Prostate gland (tissue), 2 donors: ENCODE results near the gene PTPN14.

Source experiments
- POLR2AphosphoS5 ChIP-seq: sonication (generic); formaldehyde crosslinking; IDR thresholded peaks from one replicate; pipeline ENCODE4 v1.6.1; 2017; ENCODE audit warnings: antibody characterized with exemption
- TF ChIP-seq, protein P1 (sequence below), 4 experiments: fragments of 200-600 bp in 2 of 4; fragments of 450-650 bp in 2 of 4; sonication (generic) in 2 of 4; IDR thresholded peaks; 1 replicate in 3 of 4; 2 replicates in 1 of 4; pipeline ENCODE4 v1.5.1; 2016 to 2019; ENCODE audit warnings: antibody characterized with exemption in 4 of 4, mild to moderate bottlenecking in 2 of 4, moderate library complexity in 2 of 4

DNA sequence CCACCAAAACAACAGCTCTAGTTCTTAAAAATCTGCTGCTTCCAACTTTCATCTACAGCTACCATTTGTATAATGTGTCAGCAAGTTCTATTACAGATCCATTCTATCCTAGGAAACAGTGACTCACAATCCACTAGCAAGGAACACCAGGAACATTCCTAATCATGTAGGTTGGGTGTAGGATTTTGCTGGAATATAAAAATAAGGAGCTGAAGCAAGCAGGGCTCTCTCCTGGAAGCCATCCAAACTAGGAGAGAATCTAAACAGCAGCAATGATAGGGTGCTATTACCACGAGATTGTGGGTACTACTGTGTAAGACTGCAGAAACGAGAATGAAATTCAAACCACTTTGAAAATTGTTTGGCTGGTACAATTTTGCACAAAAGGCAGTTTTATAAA is 135.0 kb downstream of the PTPN14 start:
- TF ChIP-seq POLR2AphosphoS5 = no peak
- TF ChIP-seq, protein P1, sequence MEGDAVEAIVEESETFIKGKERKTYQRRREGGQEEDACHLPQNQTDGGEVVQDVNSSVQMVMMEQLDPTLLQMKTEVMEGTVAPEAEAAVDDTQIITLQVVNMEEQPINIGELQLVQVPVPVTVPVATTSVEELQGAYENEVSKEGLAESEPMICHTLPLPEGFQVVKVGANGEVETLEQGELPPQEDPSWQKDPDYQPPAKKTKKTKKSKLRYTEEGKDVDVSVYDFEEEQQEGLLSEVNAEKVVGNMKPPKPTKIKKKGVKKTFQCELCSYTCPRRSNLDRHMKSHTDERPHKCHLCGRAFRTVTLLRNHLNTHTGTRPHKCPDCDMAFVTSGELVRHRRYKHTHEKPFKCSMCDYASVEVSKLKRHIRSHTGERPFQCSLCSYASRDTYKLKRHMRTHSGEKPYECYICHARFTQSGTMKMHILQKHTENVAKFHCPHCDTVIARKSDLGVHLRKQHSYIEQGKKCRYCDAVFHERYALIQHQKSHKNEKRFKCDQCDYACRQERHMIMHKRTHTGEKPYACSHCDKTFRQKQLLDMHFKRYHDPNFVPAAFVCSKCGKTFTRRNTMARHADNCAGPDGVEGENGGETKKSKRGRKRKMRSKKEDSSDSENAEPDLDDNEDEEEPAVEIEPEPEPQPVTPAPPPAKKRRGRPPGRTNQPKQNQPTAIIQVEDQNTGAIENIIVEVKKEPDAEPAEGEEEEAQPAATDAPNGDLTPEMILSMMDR (IDR thresholded peaks at IDR 0.05) = no peak
